Activated T-cell treated with anti-CD3 and anti-CD28 coated beads, Interleukin-2, amount 50 U/mL, for 48 hours (primary cell): ENCODE results near the gene ZBTB49.

Experiments used
- DNase-seq, 2 experiments: peaks; one replicate each; pipeline ENCODE4 v3.0.0-alpha.2; 2020

ZBTB49 gene

GRCh38 chr4:4358093-4358854 lies 68.2 kb downstream of the ZBTB49 start:
- DNase-seq: no peak

- no peak for DNase-seq
Measured at GRCh38 chr4:4361883-4362282, 71.8 kb downstream of the ZBTB49 start.

- DNase-seq: no peak
Measured at GRCh38 chr4:4362991-4363697, 73.1 kb downstream of the ZBTB49 start.

GRCh38 chr4:4364061-4364460 lies 74.0 kb downstream of the ZBTB49 start:
- no peak for DNase-seq

GRCh38 chr4:4364486-4365208 lies 74.6 kb downstream of the ZBTB49 start:
- no peak for DNase-seq

- DNase-seq: no peak
Measured at GRCh38 chr4:4368809-4369580, 78.9 kb downstream of the ZBTB49 start.
